Measurements from ENCODE around the gene BFSP2. TPM values are rescaled to one million over a fixed set of nuclear protein-coding genes. Genes with fewer than 3 reads are reported as not detected.
"Not testable (repeated sequence)": the region's sequence is repeated elsewhere in the genome, so short reads cannot be mapped to it uniquely, and the experiment has no call there.

BFSP2 gene
- total and polyA plus RNA-seq, 7 donors, result 2.5 TPM; not detected in 6

GRCh38 chr3:133491481-133492059, 91.7 kb downstream of the BFSP2 start:
- no peaks in the 10 kb centered on the region for H3K36me3 ChIP-seq
- 76 to 92% methylated on average over 3 of the region's 3 CpGs for WGBS, 2 donors
- intact Hi-C loops (cut with DNase I), result no loop called here
- no peaks in the 10 kb centered on the region for H3K27me3 ChIP-seq
- H3K4me1 ChIP-seq, result no peaks in the 10 kb centered on the region
- no peak for TF ChIP-seq EP300 (IDR thresholded peaks at IDR 0.05)
- no peak for TF ChIP-seq CTCF (IDR thresholded peaks at IDR 0.05)
- no peak for TF ChIP-seq POLR2AphosphoS5 (IDR thresholded peaks at IDR 0.05)
- TF ChIP-seq POLR2A (IDR thresholded peaks at IDR 0.05), result no peak
- no peak overlapping the region for H3K27ac ChIP-seq
- no peak for DNase-seq
- H3K9me3 ChIP-seq, result no peaks in the 10 kb centered on the region
- no peak overlapping the region for H3K4me3 ChIP-seq

DNA sequence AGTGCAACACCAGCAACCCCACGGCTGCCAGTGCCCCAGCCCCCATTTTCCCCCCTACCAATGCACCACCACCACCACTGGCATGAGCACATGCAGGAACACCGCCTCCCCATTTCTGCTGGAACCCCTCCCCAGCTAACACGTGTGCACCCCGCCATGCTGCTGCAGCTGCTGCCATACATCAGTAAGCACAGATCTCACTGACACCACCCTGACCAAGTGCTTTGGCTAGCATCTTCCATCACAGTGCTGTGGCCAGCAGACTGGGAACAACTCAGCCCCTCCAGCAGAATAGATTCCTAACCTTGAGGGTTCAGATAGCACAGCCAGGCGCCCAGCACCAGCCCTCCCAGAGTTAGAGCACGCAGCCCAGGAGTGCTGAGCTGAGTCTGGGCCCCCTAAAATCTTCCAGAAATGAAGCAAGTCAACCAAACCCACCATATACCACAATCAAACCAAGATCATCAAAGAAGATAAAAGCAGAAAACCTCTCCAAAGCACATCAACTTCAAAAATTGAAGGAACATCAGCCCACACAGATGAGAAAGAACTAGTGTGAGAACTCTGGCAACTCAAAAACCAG, 92.4 kb downstream of the BFSP2 start:
- intact Hi-C loops (cut with DNase I), result no loop called here
- no peaks in the 10 kb centered on the region for H3K36me3 ChIP-seq
- H3K9me3 ChIP-seq, result no peaks in the 10 kb centered on the region
- no peak for DNase-seq
- H3K27ac ChIP-seq, result no peak overlapping the region
- H3K4me3 ChIP-seq, result no peak overlapping the region
- no peak for TF ChIP-seq EP300 (IDR thresholded peaks at IDR 0.05)
- no peak for TF ChIP-seq POLR2AphosphoS5 (IDR thresholded peaks at IDR 0.05)
- TF ChIP-seq CTCF (IDR thresholded peaks at IDR 0.05), result no peak
- TF ChIP-seq POLR2A (IDR thresholded peaks at IDR 0.05), result no peak
- H3K4me1 ChIP-seq, result no peaks in the 10 kb centered on the region
- 78 to 91% methylated on average over 6 of the region's 6 CpGs for WGBS, 2 donors
- no peaks in the 10 kb centered on the region for H3K27me3 ChIP-seq

DNA sequence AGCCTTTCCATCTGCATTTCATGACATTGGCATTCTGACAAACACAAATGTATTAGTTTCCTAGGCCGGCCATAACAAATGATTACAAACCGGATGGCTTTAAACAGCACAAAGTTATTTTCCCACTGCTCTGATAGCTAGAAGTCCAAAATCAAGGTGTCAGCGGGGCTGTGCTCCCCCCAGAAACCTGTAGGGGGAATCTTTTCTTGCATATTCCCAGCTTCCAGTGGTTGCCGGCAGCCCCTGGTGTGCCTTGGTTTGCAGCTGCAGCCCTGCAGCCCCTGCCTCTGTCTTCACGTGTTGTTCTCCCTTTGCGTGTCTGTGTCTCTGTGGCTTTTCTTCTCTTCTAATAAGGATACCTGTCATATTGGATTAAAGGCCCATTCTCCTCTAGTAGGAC, 94.6 kb downstream of the BFSP2 start:
- H3K4me3 ChIP-seq, result no peak overlapping the region
- no peaks in the 10 kb centered on the region for H3K36me3 ChIP-seq
- no peaks in the 10 kb centered on the region for H3K27me3 ChIP-seq
- 84 to 88% methylated on average over 6 of the region's 6 CpGs for WGBS, 2 donors
- no peak for TF ChIP-seq POLR2AphosphoS5 (IDR thresholded peaks at IDR 0.05)
- intact Hi-C loops (cut with DNase I), result no loop called here
- no peaks in the 10 kb centered on the region for H3K9me3 ChIP-seq
- H3K27ac ChIP-seq, result no peak overlapping the region
- no peaks in the 10 kb centered on the region for H3K4me1 ChIP-seq
- DNase-seq, result no peak

- H3K27ac ChIP-seq; H3K9me3 ChIP-seq; intact Hi-C loops (cut with DNase I); H3K4me3 ChIP-seq; H3K4me1 ChIP-seq; H3K36me3 ChIP-seq; H3K27me3 ChIP-seq; DNase-seq: not testable (repeated sequence)
- 91 to 94% methylated on average over 1 of the region's 2 CpGs for WGBS, 2 donors
These were observed 102.7 kb downstream of the BFSP2 start for GRCh38 chr3:133502542-133502941.

DNA sequence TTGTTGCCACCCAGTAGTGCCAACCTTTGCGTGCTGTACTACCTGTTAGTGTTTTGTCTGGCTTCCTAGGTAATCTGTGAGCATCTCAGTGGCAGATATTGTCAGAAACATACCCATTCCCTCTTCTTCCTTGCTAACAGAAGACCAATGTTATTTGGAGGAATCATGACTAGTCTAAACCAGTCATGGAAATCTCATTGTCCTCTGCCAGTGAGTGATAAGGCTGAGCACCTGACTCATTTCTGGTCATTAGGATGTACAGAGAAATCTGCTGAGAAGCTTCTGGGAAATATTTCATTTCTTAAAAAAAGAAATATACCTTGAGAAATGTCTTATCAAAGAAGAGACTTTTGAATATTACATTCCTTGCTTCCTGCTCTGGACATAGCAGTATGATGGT, 103.6 kb downstream of the BFSP2 start:
- no peaks in the 10 kb centered on the region for H3K27me3 ChIP-seq
- no peak for DNase-seq
- no peaks in the 10 kb centered on the region for H3K36me3 ChIP-seq
- no peaks in the 10 kb centered on the region for H3K9me3 ChIP-seq
- intact Hi-C loops (cut with DNase I), result no loop called here
- WGBS, 2 donors, result 0 to 1% methylated on average over 1 of the region's 1 CpG
- H3K4me1 ChIP-seq, result no peaks in the 10 kb centered on the region
- no peak overlapping the region for H3K27ac ChIP-seq
- no peak overlapping the region for H3K4me3 ChIP-seq
- no peak for TF ChIP-seq CTCF (IDR thresholded peaks at IDR 0.05)
- TF ChIP-seq POLR2A (IDR thresholded peaks at IDR 0.05), result no peak
- TF ChIP-seq POLR2AphosphoS5 (IDR thresholded peaks at IDR 0.05), result no peak
- no peak for TF ChIP-seq EP300 (IDR thresholded peaks at IDR 0.05)

DNA sequence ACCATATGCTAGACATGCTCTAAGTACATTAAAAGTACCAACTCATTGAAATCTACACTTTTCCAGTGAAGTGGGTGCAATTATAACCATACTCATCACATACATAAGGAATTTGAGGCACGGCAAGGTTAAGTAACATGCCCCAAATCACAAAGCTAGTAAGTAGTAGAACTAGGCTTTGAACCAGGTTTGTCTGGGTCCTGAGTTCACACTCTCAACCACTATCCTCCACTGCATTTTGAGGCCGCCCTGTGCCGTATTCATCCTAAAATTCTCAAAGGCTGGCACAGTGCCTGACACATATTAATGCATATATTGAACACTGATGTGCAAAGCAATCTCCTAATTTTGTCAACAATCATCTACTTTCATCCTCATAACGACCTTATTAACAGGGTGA, 104.9 kb downstream of the BFSP2 start:
- Histone ChIP-seq H3K27ac (no peak overlapping the region), H3K36me3 (no peaks in the 10 kb centered on the region), H3K27me3 (no peaks in the 10 kb centered on the region), H3K4me3 (no peak overlapping the region), H3K4me1 (no peaks in the 10 kb centered on the region), H3K9me3 (no peaks in the 10 kb centered on the region)
- WGBS, 2 donors, result 91% methylated on average over 4 of the region's 4 CpGs
- no peak for DNase-seq
- intact Hi-C loops (cut with DNase I), result no loop called here
- TF ChIP-seq POLR2A (IDR thresholded peaks at IDR 0.05) (no peak), EP300 (IDR thresholded peaks at IDR 0.05) (no peak), CTCF (IDR thresholded peaks at IDR 0.05) (no peak), POLR2AphosphoS5 (IDR thresholded peaks at IDR 0.05) (no peak)
